Stomach (tissue), 9 donors: ENCODE results near the gene HYCC1. TPM values are rescaled to one million over a fixed set of nuclear protein-coding genes. Genes with fewer than 3 reads are reported as not detected.
"Not testable (repeated sequence)": the region's sequence is repeated elsewhere in the genome, so short reads cannot be mapped to it uniquely, and the experiment has no call there.

Experiments
- DNase-seq, 2 donors: peaks; one replicate each; pipeline versions ENCODE4 v3.0.0 to v3.0.0-alpha.2; 2013 to 2019
- H3K27ac ChIP-seq, 5 donors: fragments of 200-600 bp in 4 of 5; sonication (generic) in 4 of 5; one replicate each; pipeline ENCODE4 v1.5.1; 2013 to 2019; ENCODE audit warnings: mild to moderate bottlenecking in 1 of 5, moderate library complexity in 1 of 5
- H3K27me3 ChIP-seq, 3 donors: fragments of 200-600 bp; sonication (generic); one replicate each; pipeline ENCODE4 v1.5.1; 2017 to 2019; ENCODE audit warnings: mixed run types in 1 of 3
- H3K36me3 ChIP-seq, 4 donors: fragments of 200-600 bp; sonication (generic); 1 replicate in 3 of 4; 2 replicates in 1 of 4; pipeline ENCODE4 v1.5.1; 2016 to 2019
- H3K4me1 ChIP-seq, 4 donors: fragments of 200-600 bp; sonication (generic); one replicate each; pipeline ENCODE4 v1.5.1; 2016 to 2019
- H3K4me3 ChIP-seq, 4 donors: fragments of 200-600 bp; sonication (generic) in 3 of 4; one replicate each; pipeline ENCODE4 v1.5.1; 2016 to 2019; ENCODE audit warnings: mild to moderate bottlenecking in 1 of 4
- H3K9me3 ChIP-seq, 4 donors: fragments of 200-600 bp; sonication (generic); one replicate each; pipeline ENCODE4 v1.5.1; 2016 to 2019
- EP300 ChIP-seq: sonication (generic); formaldehyde crosslinking; IDR thresholded peaks from one replicate; pipeline ENCODE4 v1.6.1; 2017; ENCODE audit warnings: antibody characterized with exemption
- POLR2A ChIP-seq, 4 donors: fragments of 450-650 bp; IDR thresholded peaks; one replicate each; pipeline ENCODE4 v1.6.1; 2016; ENCODE audit warnings: antibody characterized with exemption in 4 of 4, control low read depth in 2 of 4, mild to moderate bottlenecking in 1 of 4, moderate library complexity in 1 of 4
- POLR2AphosphoS5 ChIP-seq, 3 donors: sonication (generic); formaldehyde crosslinking; IDR thresholded peaks; one replicate each; pipeline ENCODE4 v1.6.1; 2016; ENCODE audit warnings: antibody characterized with exemption in 3 of 3
- WGBS, 5 donors: extraction: QIAGEN DNeasy Blood & Tissue Kit in 3 of 5; methylation state at CpG; one replicate each; pipeline versions ENCODE4 v1.1.5 to v1.1.7; 2013 to 2018; 5-methylcytosine and 5-hydroxymethylcytosine counted together
- intact Hi-C: fragments of 100-400 bp; cut with DNase I; formaldehyde crosslinking; loops from one replicate; pipeline ENCODE4 v1.15.1; 2023; ENCODE audit warnings: low total_unique reads
- polyA plus RNA-seq, 3 donors: library from polyadenylated mRNA; stranded (reverse); fragments of 200-250 nt; gene quantifications; one replicate each; pipeline ENCODE4 v1.2.3, GENCODE V29; 2013
- total RNA-seq, 5 donors: library from RNA; depleted of rRNA; stranded (reverse); fragments of >200 nt; gene quantifications; one replicate each; pipeline versions ENCODE4 v1.1.0 to v1.2.3, GENCODE V29; 2014 to 2016
- TF ChIP-seq, protein P1 (sequence below), 7 experiments: fragments of 450-650 bp in 4 of 7; fragments of 200-600 bp in 3 of 7; sonication (generic) in 3 of 7; IDR thresholded peaks; one replicate each; pipeline ENCODE4 v1.5.1; 2016 to 2019; ENCODE audit warnings: antibody characterized with exemption in 7 of 7, control low read depth in 2 of 7, mild to moderate bottlenecking in 1 of 7
- donor health status: healthy with polysubstance abuse.
- donor health status: Bipolar disorder and iron deficiency.
- donor health status: healthy.

HYCC1 gene
- total and polyA plus RNA-seq, 8 donors: 0.58 to 32.9 (median 4.1) TPM

DNA sequence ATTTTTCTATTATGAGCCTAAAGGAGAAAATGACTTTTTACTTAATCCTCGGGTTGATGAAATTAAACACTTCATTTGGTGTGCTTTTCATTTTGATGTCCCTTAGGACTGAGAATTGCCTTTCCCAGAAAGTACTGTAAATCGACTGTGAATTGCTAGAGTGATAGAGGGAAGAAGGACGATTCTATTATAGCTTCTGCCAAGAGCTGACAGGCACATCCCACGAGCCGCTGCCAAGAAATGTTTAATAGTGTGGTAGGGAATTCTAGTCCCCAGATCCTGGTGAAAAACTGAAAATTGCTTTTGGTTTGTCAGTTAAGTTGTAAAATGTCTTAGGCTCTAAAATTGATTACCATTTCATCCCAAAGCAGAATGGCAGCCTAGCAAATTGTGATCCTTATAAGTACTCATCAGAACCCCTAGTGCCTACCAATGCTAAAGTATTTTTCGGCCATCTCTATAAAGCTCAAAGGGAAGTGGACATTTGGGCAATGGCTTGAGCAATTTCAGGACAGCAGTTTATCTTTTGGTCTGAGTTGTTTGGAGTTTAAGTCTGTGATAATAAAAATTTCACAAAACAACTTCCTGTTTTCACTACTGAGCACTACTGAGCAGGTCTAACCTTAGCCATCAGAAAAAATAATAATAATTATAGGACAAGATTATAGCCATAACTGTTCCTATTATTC is 44.6 kb upstream of the HYCC1 start:
- no peaks in the 10 kb centered on the region for H3K36me3 ChIP-seq
- H3K27ac ChIP-seq: no peak overlapping the region
- no peak for DNase-seq
- TF ChIP-seq, protein P1, sequence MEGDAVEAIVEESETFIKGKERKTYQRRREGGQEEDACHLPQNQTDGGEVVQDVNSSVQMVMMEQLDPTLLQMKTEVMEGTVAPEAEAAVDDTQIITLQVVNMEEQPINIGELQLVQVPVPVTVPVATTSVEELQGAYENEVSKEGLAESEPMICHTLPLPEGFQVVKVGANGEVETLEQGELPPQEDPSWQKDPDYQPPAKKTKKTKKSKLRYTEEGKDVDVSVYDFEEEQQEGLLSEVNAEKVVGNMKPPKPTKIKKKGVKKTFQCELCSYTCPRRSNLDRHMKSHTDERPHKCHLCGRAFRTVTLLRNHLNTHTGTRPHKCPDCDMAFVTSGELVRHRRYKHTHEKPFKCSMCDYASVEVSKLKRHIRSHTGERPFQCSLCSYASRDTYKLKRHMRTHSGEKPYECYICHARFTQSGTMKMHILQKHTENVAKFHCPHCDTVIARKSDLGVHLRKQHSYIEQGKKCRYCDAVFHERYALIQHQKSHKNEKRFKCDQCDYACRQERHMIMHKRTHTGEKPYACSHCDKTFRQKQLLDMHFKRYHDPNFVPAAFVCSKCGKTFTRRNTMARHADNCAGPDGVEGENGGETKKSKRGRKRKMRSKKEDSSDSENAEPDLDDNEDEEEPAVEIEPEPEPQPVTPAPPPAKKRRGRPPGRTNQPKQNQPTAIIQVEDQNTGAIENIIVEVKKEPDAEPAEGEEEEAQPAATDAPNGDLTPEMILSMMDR (IDR thresholded peaks at IDR 0.05): no peak
- TF ChIP-seq POLR2AphosphoS5 (IDR thresholded peaks at IDR 0.05) (no peak), POLR2A (IDR thresholded peaks at IDR 0.05) (no peak), EP300 (no peak)
- no peaks in the 10 kb centered on the region for H3K4me1 ChIP-seq
- intact Hi-C loops: loop anchor here (10.0 kb wide), 1 partner anchor 234 kb away; the partner anchor contains the start of gene TOMM7
- no peaks in the 10 kb centered on the region for H3K27me3 ChIP-seq
- 60 to 74% (median 62%) methylated on average over 6 of the region's 6 CpGs for WGBS, 5 donors
- H3K9me3 ChIP-seq: no peaks in the 10 kb centered on the region
- no peak overlapping the region for H3K4me3 ChIP-seq

DNA sequence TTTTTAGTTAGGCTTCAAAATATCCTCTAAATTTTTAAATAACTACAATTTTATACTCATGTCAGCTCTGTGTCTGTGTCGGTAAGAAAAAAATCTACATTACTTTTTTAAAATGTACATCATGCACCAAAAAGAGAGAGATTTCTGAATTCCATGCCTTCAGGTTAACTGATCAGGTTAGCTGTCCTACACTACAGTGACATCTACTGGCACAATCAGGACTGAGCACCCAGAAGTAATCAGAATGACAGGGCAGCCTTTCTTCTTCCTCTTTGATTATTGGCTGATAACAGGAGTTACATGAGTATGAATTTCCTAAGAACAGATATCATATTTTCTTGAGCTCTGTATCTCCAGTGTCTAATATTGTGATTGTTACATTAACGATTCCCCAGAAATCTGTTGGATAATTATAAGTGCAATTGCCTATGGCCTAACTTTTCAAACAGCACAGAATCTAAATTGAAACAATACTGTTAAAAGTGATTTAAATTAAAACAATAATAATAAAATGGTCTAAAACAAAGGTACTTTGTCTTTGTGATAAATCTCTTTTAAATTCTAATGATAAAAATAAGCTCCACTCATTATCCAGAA is 41.8 kb upstream of the HYCC1 start:
- Histone ChIP-seq H3K27me3 (no peaks in the 10 kb centered on the region), H3K4me3 (no peak overlapping the region), H3K9me3 (no peaks in the 10 kb centered on the region), H3K4me1 (no peaks in the 10 kb centered on the region), H3K36me3 (no peaks in the 10 kb centered on the region), H3K27ac (no peak overlapping the region)
- peak; percentile 31 to 83 for DNase-seq
- intact Hi-C loops: loop anchor here (10.0 kb wide), 1 partner anchor 231 kb away; the partner anchor contains the start of gene TOMM7
- TF ChIP-seq POLR2AphosphoS5 (IDR thresholded peaks at IDR 0.05) (peak in 1 of 3 donors; percentile 20), EP300 (no peak)
- TF ChIP-seq, protein P1 (IDR thresholded peaks at IDR 0.05): peak in 5 of 7 experiments; percentile 71 to 80 (median 77)
- 0 to 1% (median 0%) methylated on average over 2 of the region's 2 CpGs for WGBS, 5 donors

DNA sequence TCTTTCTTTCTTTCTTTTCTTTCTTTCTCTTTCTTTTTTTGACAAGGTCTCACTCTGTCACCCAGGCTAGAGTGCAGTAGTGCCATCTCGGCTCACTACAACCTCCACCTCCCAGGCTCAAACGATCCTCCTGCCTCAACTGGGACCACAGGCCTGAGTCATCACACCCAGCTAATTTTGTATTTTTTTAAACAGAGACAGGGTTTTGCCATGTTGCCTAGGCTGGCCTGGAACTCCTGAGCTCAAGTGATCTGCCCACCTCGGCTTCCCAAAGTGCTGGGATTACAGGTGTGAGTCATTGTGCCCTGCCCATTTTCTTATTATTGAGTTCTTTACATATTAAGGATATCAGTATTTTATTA is 37.2 kb upstream of the HYCC1 start:
- WGBS, 5 donors: 62 to 74% (median 66%) methylated on average over 3 of the region's 3 CpGs
- not testable (repeated sequence) for H3K9me3 ChIP-seq, H3K4me1 ChIP-seq, H3K27ac ChIP-seq, DNase-seq, H3K27me3 ChIP-seq, H3K36me3 ChIP-seq, H3K4me3 ChIP-seq
- intact Hi-C loops: loop anchor here (10.0 kb wide), 1 partner anchor 226 kb away; the partner anchor contains the start of gene TOMM7

DNA sequence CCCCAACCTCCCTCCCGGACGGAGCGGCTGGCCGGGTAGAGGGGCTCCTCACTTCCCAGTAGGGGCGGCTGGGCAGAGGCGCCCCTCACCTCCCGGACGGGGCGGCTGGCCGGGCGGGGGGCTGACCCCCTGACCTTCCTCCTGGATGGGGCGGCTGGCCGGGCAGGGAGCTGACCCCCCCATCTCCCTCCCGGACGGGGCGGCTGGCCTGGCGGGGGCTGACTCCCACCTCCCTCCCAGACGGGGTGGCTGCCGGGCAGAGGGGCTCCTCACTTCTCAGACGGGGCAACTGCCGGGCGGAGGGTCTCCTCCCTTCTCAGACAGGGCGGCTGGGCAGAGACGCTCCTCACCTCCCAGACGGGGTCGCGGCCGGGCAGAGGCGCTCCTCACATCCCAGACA is 32.4 kb upstream of the HYCC1 start:
- H3K36me3 ChIP-seq, intact Hi-C loops, H3K27ac ChIP-seq, H3K9me3 ChIP-seq, H3K4me1 ChIP-seq, H3K4me3 ChIP-seq, DNase-seq, H3K27me3 ChIP-seq: not testable (repeated sequence)
- WGBS, 5 donors: 94 to 99% (median 97%) methylated on average over 8 to 29 of the region's 29 CpGs; no CpG with 5 or more reads in 1 of the 5 donors

DNA sequence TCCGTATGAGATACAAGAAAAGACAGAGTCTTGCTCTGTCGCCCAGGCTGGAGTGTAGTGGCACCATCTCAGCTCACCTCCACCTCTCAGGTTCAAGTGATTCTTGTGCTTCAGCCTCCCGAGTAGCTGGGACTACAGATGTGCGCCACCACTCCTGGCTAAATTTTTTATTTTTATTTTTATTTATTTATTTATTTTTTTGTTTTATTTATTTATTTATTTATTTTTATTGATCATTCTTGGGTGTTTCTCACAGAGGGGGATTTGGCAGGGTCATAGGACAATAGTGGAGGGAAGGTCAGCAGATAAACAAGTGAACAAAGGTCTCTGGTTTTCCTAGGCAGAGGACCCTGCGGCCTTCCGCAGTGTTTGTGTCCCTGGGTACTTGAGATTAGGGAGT is 31.2 kb upstream of the HYCC1 start:
- H3K4me1 ChIP-seq, H3K4me3 ChIP-seq, H3K9me3 ChIP-seq, H3K27me3 ChIP-seq, DNase-seq, intact Hi-C loops, H3K36me3 ChIP-seq, H3K27ac ChIP-seq: not testable (repeated sequence)
- 78 to 98% (median 92%) methylated on average over 4 of the region's 6 CpGs for WGBS, 5 donors

DNA sequence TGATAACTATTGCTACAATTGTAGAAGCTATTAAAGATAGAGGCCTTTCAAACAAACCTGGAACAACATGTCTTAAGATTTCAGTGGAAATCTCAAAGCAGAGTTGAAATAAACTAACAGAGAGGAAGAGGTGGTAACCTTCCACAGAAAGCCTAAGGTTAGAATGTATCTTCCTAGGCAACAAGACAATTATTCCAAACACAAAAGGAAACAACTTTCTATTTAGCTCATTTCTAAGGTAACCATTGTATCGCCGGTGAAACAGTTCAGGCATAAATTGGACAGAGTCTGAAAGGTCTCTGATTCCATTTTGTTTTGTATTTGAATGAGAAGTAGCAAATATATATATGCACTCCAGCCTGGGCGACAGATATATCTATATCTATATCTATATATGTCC is 30.7 kb upstream of the HYCC1 start:
- 79 to 88% (median 84%) methylated on average over 3 of the region's 3 CpGs for WGBS, 5 donors
- Histone ChIP-seq H3K4me3 (no peak overlapping the region), H3K36me3 (no peaks in the 10 kb centered on the region), H3K9me3 (no peaks in the 10 kb centered on the region), H3K4me1 (no peaks in the 10 kb centered on the region), H3K27me3 (no peaks in the 10 kb centered on the region), H3K27ac (no peak overlapping the region)
- DNase-seq: no peak
- intact Hi-C loops: no loop called here
- TF ChIP-seq POLR2A (IDR thresholded peaks at IDR 0.05): no peak
- no peak for TF ChIP-seq EP300
- TF ChIP-seq POLR2AphosphoS5 (IDR thresholded peaks at IDR 0.05): no peak
- TF ChIP-seq, protein P1 (IDR thresholded peaks at IDR 0.05): no peak
